H1 (cell line): Measurements from ENCODE around the gene MIER2. TPM values are rescaled to one million over a fixed set of nuclear protein-coding genes. Genes with fewer than 3 reads are reported as not detected.

Experiments
- CBX5 ChIP-seq: fragments of 300-800, 300-1000 bp; sonication (generic); IDR thresholded peaks from 2 replicates; pipeline ENCODE4 v1.7.1; 2016; ENCODE audit warnings: antibody characterized with exemption, low read length, low read depth
- RNF2 ChIP-seq: fragments of 200-900, 300-1000 bp; sonication (generic); IDR thresholded peaks from 2 replicates; pipeline ENCODE4 v1.7.1; 2016; ENCODE audit warnings: borderline replicate concordance, low read depth, mild to moderate bottlenecking, antibody characterized with exemption, low read length; ENCODE audit not compliant: poor library complexity, severe bottlenecking; ENCODE audit errors: missing control alignments
- polyA plus RNA-seq, 7 experiments: library from polyadenylated mRNA; depleted of rRNA in 3 of 7; stranded (reverse) in 5 of 7; unstranded in 2 of 7; fragments of >200 nt in 5 of 7; fragments of 200-250 nt in 2 of 7; gene quantifications; 1 replicate in 5 of 7; 2 replicates in 1 of 7; 4 replicates in 1 of 7; pipeline versions ENCODE4 v1.2.1 to v1.2.3, GENCODE V29; 2011 to 2013; ENCODE audit warnings: missing spikeins in 2 of 7, mixed read lengths in 2 of 7
- total RNA-seq: library from RNA; stranded (reverse); fragmentation: NEBNext Ultra II Directional; extraction: Animal tissue kit (Norgen Biotek cat#: 25700); gene quantifications from 2 replicates; pipeline ENCODE4 v1.2.1, GENCODE V29; 2021

MIER2 gene
- total and polyA plus RNA-seq, 2 of the 8 experiments (the other 6 are each of a cell fraction or from before 2014, with no cell fraction given) = 30.3 to 48.3 TPM

DNA sequence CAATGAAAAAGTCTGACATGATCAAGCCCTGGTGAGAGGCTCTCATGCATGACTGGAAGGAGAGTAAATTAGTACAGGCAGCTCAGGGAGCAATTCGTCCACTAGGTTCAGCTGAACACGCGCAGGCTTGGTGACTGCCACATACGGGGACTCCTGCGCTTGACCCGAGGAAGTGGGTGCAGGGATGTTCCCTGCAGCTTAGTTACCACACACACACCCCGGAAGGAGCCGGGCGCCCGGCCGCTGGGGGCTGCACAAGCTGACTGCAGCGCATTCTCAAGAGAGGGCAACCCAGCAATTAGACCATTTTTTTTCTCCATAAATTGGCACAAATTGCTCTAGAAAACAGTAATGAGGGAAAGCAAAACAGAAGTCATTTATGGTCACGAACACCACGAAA, 23.0 kb upstream of the MIER2 start (continued):
- no peak for TF ChIP-seq RNF2
- no peak for TF ChIP-seq CBX5
